ENCODE measurements around the gene PDCD1.
"Not testable (repeated sequence)": the region's sequence is repeated elsewhere in the genome, so short reads cannot be mapped to it uniquely, and the experiment has no call there.

Gene PDCD1

DNA sequence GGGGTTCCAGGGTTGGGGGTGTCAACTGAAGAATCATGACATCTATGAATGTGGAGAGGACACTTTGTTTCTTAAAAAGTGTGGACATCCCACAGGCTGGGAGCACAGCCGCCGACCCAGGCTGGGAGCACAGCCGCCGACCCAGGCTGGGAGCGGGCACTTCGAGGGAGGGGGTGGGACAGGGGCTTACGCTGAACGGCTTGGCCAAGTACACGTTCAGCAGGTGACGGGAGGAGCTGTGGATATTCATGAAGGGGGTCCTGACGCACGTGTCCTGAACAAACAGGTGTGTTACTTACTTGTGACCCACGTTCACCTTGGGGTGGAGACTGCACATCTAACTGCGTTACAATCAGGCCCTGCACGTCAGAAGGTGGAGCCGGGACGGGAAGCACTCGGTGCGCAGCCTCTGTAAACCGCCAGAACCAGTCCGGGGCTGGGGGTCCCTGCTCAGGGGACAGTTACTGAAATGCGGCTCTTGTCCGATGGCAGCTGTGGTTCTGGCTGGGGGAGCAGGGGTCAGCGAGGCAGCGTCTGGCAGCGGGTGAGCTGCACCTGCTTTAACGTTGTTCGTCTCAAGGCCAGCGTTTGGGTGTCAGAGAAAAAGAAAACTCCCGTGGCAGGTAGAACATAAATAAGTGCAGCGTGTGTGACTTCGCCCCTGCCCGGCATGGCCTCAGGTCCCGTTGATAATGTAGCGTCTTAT lies 58.3 kb downstream of the PDCD1 start:
- not testable (repeated sequence) for DNase-seq (ENCODE audit: low read depth)

Data from CMK (cell line).